ENCODE results near the gene RNF187. TPM values are rescaled to one million over a fixed set of nuclear protein-coding genes. Genes with fewer than 3 reads are reported as not detected.
A peak's percentile ranks its signal among the peaks of the same experiment; 100 is the strongest.

RNF187 gene
- total and polyA plus RNA-seq, 12 donors, result 18.9 to 99.7 (median 85.9) TPM

DNA sequence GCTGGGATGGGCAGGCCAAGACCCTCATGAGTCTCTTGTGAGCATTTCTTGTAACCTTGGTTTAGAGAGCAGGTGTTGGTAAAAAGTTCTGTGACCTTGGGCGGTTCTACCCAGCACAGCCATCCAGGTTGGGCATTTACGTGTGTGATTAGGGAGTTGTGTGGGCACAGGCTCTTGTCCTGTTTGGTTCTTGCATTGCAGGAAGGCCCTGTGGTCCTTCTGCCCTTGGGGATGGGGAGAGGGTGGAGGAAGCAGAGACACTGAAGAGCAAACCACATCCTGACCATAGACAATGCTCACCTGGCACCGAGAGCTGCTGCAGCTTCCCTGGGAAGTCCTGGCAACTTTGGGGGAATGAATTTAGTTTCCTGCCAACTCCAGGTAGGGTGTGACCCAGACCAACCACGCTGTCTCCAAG lies 25.6 kb downstream of the RNF187 start:
- no peaks in the 10 kb centered on the region for H3K4me1 ChIP-seq
- intact Hi-C loops (cut with DNase I), result no loop called here
- H3K36me3 ChIP-seq, result no peaks in the 10 kb centered on the region
- H3K9me3 ChIP-seq, result no peaks in the 10 kb centered on the region
- DNase-seq (no peak), ATAC-seq (no peak)
- 70 to 78% methylated on average over 4 of the region's 4 CpGs for WGBS, 2 donors
- H3K27ac ChIP-seq, result no peak overlapping the region
- H3K4me3 ChIP-seq, result no peak overlapping the region
- TF ChIP-seq CTCF (IDR thresholded peaks at IDR 0.05), result no peak
- H3K27me3 ChIP-seq, result peaks cover 0 to 35% (median 4%) of the 10 kb centered on the region in 7 donors

GRCh38 chr1:228513236-228513900 lies 26.2 kb downstream of the RNF187 start:
- no peak overlapping the region for H3K27ac ChIP-seq
- WGBS, 2 donors, result 42 to 55% methylated on average over 14 of the region's 14 CpGs
- no peak for TF ChIP-seq CTCF (IDR thresholded peaks at IDR 0.05)
- peaks cover 0 to 37% (median 4%) of the 10 kb centered on the region in 7 donors for H3K27me3 ChIP-seq
- no peaks in the 10 kb centered on the region for H3K9me3 ChIP-seq
- ATAC-seq (no peak), DNase-seq (no peak)
- no peak overlapping the region for H3K4me3 ChIP-seq
- intact Hi-C loops (cut with DNase I), result no loop called here
- no peaks in the 10 kb centered on the region for H3K36me3 ChIP-seq
- no peaks in the 10 kb centered on the region for H3K4me1 ChIP-seq

GRCh38 chr1:228514421-228514820 lies 27.2 kb downstream of the RNF187 start:
- 30 to 44% methylated on average over 7 of the region's 7 CpGs for WGBS, 2 donors
- Histone ChIP-seq H3K4me3 (no peak overlapping the region), H3K27ac (no peak overlapping the region), H3K4me1 (no peaks in the 10 kb centered on the region), H3K9me3 (no peaks in the 10 kb centered on the region), H3K36me3 (no peaks in the 10 kb centered on the region), H3K27me3 (peaks cover 0 to 32% (median 0%) of the 10 kb centered on the region in 7 donors)
- ATAC-seq, result peak in 4 of 8 donors; percentile 49 to 74 (median 57)
- intact Hi-C loops (cut with DNase I), result no loop called here
- no peak for DNase-seq
- no peak for TF ChIP-seq CTCF (IDR thresholded peaks at IDR 0.05)

DNA sequence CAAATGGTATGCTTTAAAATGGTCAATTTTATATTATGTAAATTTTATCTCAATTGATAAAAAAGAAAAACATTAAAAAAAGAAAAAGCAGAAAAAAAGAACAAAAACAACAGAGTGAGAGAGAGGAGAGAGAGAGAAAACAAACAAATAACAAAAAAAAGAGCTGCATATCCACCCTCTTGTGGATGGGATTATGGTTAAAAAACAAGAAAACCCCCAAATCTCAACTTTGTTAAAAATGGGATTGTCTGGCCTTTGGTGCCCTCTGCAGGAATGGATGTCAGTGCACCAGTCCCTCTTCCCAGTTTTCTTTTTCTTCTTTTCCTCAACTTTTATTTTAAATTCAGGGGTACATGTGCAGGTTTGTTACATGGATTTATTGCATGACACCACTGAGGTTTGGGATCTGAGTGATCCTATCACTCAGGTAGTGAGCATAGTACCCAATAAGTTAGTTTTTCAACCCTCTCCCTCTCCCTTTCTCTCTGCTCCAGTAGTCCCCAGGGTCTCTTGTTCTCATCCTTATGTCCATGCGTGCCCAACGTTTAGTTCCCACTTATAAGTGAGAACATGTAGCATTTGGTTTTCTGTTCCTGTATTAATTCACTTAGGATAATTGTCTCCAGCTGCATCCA lies 28.1 kb downstream of the RNF187 start:
- WGBS, 2 donors, result 25 to 37% methylated on average over 2 of the region's 2 CpGs
- intact Hi-C loops (cut with DNase I), result loop anchor here in 2 of 10 donors (5.0 kb wide), 3 partner anchors 303 to 513 kb away; no protein-coding TSS in a partner anchor

More for the DNA sequence above, 28.1 kb downstream of the RNF187 start:
- no peak overlapping the region for H3K27ac ChIP-seq
- H3K4me3 ChIP-seq, result no peak overlapping the region
- H3K9me3 ChIP-seq, result no peaks in the 10 kb centered on the region
- H3K36me3 ChIP-seq, result no peaks in the 10 kb centered on the region
- DNase-seq, result no peak
- peak in 1 of 8 donors; percentile 52 for ATAC-seq
- no peaks in the 10 kb centered on the region for H3K4me1 ChIP-seq
- H3K27me3 ChIP-seq, result peaks cover 0 to 32% (median 0%) of the 10 kb centered on the region in 7 donors
- peak; percentile 27 to 77 (median 69) for TF ChIP-seq CTCF (IDR thresholded peaks at IDR 0.05)

All from heart right ventricle (tissue), 16 donors.